NCI-H146 treated with DMSO at 0.1 percent for 48 hours (cell line): Measurements from ENCODE around the gene HIPK3.
"Not testable (repeated sequence)": the region's sequence is repeated elsewhere in the genome, so short reads cannot be mapped to it uniquely, and the experiment has no call there.

Experiments used
- DNase-seq: peaks from one replicate; lab custom pipeline; 2025; ENCODE audit not compliant: unreplicated experiment; lab: John Stamatoyannopoulos, UW

Gene HIPK3

GRCh38 chr11:33257160-33257896 is at the start of gene HIPK3:
TSS of gene HIPK3 (plus strand) at chr11:33257381.
- DNase-seq: peak; percentile 73

- no peak for DNase-seq
Measured at GRCh38 chr11:33207408-33207985, 49.7 kb upstream of the HIPK3 start.

- DNase-seq: no peak
Measured at GRCh38 chr11:33208150-33208549, 49.0 kb upstream of the HIPK3 start.

- no peak for DNase-seq
Measured at GRCh38 chr11:33211153-33211552, 46.0 kb upstream of the HIPK3 start.

- no peak for DNase-seq
Measured at GRCh38 chr11:33211580-33211979, 45.6 kb upstream of the HIPK3 start.

- no peak for DNase-seq
Measured at GRCh38 chr11:33214187-33214586, 43.0 kb upstream of the HIPK3 start.

GRCh38 chr11:33214767-33215166 is 42.4 kb upstream of the HIPK3 start:
- DNase-seq: no peak

GRCh38 chr11:33216676-33217075 is 40.5 kb upstream of the HIPK3 start:
- DNase-seq: not testable (repeated sequence)

GRCh38 chr11:33222052-33222750 is 35.0 kb upstream of the HIPK3 start:
- no peak for DNase-seq

- no peak for DNase-seq
Measured at GRCh38 chr11:33225371-33225770, 31.8 kb upstream of the HIPK3 start.

GRCh38 chr11:33227578-33228261 is 29.5 kb upstream of the HIPK3 start:
- no peak for DNase-seq

- DNase-seq: no peak
Measured at GRCh38 chr11:33234397-33235190, 22.6 kb upstream of the HIPK3 start.

GRCh38 chr11:33237039-33237597 is 20.1 kb upstream of the HIPK3 start:
- no peak for DNase-seq

- no peak for DNase-seq
Measured at GRCh38 chr11:33242575-33242974, 14.6 kb upstream of the HIPK3 start.

GRCh38 chr11:33243654-33244053 is 13.5 kb upstream of the HIPK3 start:
- DNase-seq: not testable (repeated sequence)

- DNase-seq: no peak
Measured at GRCh38 chr11:33248416-33248971, 8.7 kb upstream of the HIPK3 start.

GRCh38 chr11:33256031-33256812 is 959 bp upstream of the HIPK3 start:
- DNase-seq: peak; percentile 81

GRCh38 chr11:33256813-33257159 is 395 bp upstream of the HIPK3 start:
- peak; percentile 70 for DNase-seq

GRCh38 chr11:33257897-33258630 is 883 bp downstream of the HIPK3 start:
- peak; percentile 68 for DNase-seq
